DMS153 (cell line): ENCODE data around the gene DNAJC15.

Experiments
- DNase-seq: peaks from one replicate; lab custom pipeline; 2025; lab: John Stamatoyannopoulos, UW

DNAJC15 gene

DNA sequence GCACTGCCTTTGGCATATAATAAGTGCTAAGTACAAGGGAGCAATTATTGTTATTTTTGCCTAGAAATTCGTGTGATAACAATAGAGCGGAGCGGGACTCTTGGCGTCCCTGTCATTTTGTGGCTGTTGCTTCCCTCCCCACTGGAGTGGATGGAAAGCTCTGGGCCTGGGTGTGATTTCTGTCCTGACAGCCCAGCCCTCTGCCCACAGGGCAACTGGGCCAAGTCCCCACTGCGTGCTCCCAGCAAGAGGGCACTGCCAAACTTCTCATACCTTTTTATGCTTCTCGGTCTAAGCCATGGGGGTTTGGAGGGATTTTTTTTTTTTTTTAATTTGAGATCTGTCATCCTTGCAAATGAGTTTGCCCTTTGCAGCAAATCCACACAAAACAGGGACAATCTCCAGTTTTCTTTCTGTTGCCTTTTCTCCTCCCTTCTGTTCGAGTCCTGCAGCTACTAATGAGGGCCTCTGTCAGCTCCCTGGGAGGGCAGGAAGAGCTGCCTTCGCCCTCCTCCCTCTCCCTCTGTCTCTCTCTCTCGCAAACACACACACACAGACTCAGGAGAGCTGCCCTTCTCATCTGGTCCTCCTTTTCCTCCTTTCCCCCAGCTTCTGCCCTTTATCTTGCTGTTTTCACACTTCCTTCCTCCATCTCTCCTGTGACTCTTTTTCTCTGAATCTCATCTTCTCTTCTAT, 103.9 kb downstream of the DNAJC15 start:
- DNase-seq, result no peak

DNA sequence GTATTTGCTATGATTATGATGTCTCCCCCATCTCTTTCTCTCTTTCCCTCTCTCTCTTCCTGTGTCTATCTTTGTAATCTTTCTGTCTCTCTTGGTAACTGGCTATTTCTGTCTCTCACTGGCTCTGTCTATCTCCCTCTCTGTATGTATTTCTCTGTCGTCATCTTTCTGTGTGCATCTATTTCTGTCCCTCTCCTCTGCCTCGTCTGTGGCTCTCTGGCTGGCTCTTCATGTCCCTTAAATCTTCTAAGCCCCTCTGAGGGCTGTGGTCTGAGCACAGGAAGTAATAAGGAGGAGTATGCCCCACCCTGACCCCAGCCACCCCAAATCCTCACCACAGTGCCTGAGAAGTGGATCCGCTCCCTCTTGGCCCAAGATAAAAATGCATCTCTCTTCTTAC, 104.4 kb downstream of the DNAJC15 start:
- no peak for DNase-seq

GRCh38 chr13:43128504-43128961, 105.1 kb downstream of the DNAJC15 start:
- DNase-seq, result no peak

DNA sequence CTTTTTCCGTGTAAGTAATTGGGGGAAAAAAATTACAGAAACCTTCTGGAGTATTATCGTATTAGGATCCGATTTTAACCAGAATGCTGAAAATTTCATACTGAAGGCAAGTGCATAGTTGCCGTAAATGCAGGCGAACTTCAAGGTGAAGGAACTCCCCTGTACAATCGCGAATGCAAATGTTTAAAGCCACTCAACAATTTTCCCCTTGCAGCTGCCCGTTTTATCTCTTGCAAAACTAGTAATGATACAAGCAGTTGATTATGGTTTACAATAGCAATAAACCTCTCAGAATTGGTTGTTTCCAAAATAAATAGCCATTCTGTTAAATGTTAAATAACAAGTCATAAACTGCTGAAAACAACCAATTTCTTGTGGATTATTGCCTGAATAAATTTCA, 105.7 kb downstream of the DNAJC15 start:
- DNase-seq, result no peak

DNA sequence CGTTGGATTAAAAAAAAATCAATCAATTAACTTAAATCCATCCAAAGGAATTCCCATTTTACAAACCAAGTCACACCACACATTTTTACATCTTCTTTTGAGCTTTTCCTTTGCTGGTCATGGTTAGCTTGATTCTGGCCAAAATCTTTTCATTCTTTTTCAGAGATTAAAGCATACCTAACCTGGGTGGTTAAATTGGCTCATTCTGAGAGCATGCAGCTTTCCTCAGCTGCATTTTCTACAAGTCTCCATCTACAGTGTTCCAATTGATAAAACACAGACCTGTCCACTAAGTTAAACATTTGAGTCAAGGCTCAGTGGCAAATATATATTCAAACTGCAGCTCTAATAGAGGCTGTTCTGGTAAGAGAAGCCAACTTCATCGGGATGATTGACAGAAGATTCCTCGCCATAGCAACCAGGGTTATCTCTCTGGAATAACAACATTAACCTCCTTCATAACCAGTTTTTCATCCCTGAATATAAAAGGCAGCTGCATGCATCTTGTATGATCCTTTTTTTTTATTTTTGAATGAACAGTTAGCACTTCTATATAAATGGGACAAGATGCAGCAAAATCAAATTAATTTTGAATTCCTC, 106.2 kb downstream of the DNAJC15 start:
- DNase-seq, result no peak

GRCh38 chr13:43132257-43132656, 108.9 kb downstream of the DNAJC15 start:
- peak; percentile 53 for DNase-seq

DNA sequence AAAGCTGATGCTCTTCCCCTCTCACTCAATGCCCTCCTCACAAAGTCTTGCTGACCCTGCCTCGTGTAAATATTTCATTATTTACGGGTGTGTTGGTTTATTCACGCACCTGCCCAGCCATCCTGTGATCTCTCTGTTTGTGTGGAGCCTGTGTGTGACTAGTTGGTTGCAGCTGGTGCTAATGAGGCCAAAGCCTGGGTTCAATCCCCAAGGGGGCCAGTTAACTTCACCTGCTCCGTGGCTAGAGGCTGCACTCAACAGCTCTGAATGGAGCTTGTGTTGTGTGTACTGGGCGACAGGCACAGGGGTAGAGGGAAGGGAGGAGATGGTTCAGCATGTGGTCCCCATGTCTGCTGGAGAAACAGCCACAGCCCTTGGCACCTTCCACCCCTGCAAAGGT, 109.5 kb downstream of the DNAJC15 start:
- peak; percentile 86 for DNase-seq

- no peak for DNase-seq
These were observed 110.4 kb downstream of the DNAJC15 start for GRCh38 chr13:43133792-43134191.

GRCh38 chr13:43134868-43135267, 111.5 kb downstream of the DNAJC15 start:
- no peak for DNase-seq

- DNase-seq, result no peak
These were observed 112.1 kb downstream of the DNAJC15 start for GRCh38 chr13:43135516-43135915.

- no peak for DNase-seq
These were observed 113.7 kb downstream of the DNAJC15 start for GRCh38 chr13:43136920-43137575.

DNA sequence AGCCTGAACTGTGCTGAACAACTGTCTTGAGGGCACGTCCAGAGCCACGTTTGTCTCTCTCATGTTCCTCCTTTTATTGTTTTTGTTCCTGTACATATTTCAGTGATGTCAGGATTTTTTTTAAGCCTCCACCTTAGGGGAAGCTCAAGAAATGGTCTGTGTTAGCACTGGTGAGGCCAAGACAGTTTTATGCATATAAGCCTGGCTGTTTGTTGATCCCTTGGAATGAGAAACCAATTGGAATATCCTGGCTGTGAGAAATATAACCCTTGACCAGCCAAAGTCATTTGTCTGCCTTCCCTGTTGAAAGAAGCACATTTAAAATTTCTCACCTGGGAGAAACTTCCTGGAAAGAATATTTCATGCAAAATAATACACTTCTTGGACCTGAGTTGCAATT, 115.8 kb downstream of the DNAJC15 start:
- DNase-seq, result no peak

- no peak for DNase-seq
These were observed 116.5 kb downstream of the DNAJC15 start for GRCh38 chr13:43139921-43140320.

GRCh38 chr13:43140985-43141384, 117.6 kb downstream of the DNAJC15 start:
- no peak for DNase-seq

GRCh38 chr13:43141685-43142084, 118.3 kb downstream of the DNAJC15 start:
- DNase-seq, result no peak

DNA sequence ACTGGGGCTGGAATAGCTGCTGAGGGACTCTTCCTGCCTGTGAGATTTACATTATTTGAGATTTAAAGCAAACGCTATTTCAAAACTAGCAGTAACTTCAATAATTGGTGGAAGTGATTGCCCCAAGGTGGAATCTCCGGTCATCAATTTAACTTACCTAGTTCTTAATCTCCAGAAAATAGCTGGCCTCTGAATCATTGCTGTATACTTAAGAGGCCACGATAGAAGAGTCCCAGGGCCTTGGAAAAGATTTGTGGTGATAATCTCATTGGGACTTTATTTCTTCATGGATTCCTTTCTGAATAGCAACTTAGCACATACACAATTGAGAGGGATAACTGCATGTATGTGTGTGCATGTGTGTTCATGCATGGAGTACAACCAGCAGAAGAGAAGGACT, 120.2 kb downstream of the DNAJC15 start:
- DNase-seq, result no peak

DNA sequence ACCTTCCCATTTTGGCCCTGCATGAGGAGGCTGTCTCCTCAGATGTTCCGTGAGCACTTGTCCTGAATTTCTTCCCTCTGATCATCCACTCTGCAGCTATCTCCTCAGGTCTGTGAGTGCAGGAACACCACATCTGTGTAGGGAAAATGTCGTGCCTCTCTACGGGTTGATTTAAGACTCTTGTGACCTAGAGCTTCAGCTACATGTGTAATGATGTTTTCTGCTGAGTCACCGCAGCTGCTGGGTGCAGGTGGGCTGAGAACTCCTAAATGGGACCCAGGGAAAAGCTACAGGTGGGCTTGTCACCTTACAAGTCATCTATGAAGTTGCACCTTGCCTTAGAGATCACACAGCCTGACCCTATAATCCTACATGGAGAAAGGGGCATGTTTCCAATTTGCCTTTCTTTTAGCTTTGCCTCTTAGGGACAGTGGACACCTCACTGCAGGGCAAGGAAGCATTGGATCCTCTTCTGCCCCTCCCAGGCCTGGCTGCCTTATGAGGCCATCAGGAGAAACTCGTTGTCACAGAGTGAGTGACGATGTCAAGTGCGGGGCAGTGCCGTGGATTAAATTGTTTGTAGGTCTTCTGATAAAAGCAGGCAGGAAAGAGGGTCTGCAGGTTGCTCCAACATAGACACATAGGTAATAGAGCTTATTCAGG, 122.3 kb downstream of the DNAJC15 start:
- DNase-seq, result no peak

GRCh38 chr13:43146400-43146799, 123.0 kb downstream of the DNAJC15 start:
- no peak for DNase-seq

- peak; percentile 18 for DNase-seq
These were observed 127.2 kb downstream of the DNAJC15 start for GRCh38 chr13:43150369-43151207.

- no peak for DNase-seq
These were observed 130.2 kb downstream of the DNAJC15 start for GRCh38 chr13:43153436-43154090.

GRCh38 chr13:43154156-43154651, 130.8 kb downstream of the DNAJC15 start:
- no peak for DNase-seq
